HepG2 (cell line): ENCODE measurements around the gene CCDC3. TPM values are rescaled to one million over a fixed set of nuclear protein-coding genes. Genes with fewer than 3 reads are reported as not detected.

ENCODE experiments used
- ATAC-seq: fragments of 200-7000 bp; cut with Tn5 transposase; 3 replicates; pipeline ENCODE4 v1.9.1; 2020; ENCODE audit warnings: mild to moderate bottlenecking, moderate library complexity
- BruUV-seq: library from RNA; stranded (reverse); fragments of 400-500 nt; replicated peaks from 2 replicates; lab custom pipeline; 2021; lab: Mats Ljungman, UMichigan
- CTCF ChIA-PET: fragments of 300-600 bp; formaldehyde crosslinking; extraction: SDS; loops from one replicate; lab custom pipeline; 2021; ENCODE audit warnings: low total read pairs, inconsistent platforms, low intra/inter-chr PET ratio; lab: Yijun Ruan, JAX
- POLR2A ChIA-PET: fragments of 350-600 bp; sonication (Branson Sonifier 250); formaldehyde crosslinking; loops from one replicate; lab custom pipeline; 2020; ENCODE audit warnings: antibody characterized with exemption, inconsistent platforms; lab: Yijun Ruan, JAX
- DNase-seq: peaks from one replicate; pipeline ENCODE4 v3.0.0-alpha.2; 2015; ENCODE audit warnings: low spot score
- FAIRE-seq: peaks from 3 replicates; lab custom pipeline; 2011; peaks lifted over from hg19 to GRCh38; lab: Jason Lieb, UNC
- H2AFZ ChIP-seq: one replicate; pipeline ENCODE4 v1.6.1; 2011; ENCODE audit warnings: low read length, inconsistent platforms
- H3K27ac ChIP-seq: fragments of 300-600 bp; 3 replicates; pipeline ENCODE4 v1.8.0; 2011; ENCODE audit warnings: mixed run types, mild to moderate bottlenecking, mixed read lengths, low read length, inconsistent platforms; ENCODE audit not compliant: insufficient read depth; ENCODE audit errors: extremely low read length
- H3K27me3 ChIP-seq, 2 experiments: fragments of 200-600 bp in 1 of 2; 2 replicates in 1 of 2; 3 replicates in 1 of 2; pipeline versions ENCODE4 v1.6.0 to v1.8.0; 2011; ENCODE audit warnings: low read length in 2 of 2, mild to moderate bottlenecking in 2 of 2, moderate library complexity in 2 of 2, inconsistent platforms in 1 of 2; ENCODE audit not compliant: insufficient read depth in 2 of 2, control insufficient read depth in 1 of 2
- H3K36me3 ChIP-seq, 2 experiments: fragments of 200-600 bp in 1 of 2; replicated peaks in 1 of 2; 2 replicates in 1 of 2; 3 replicates in 1 of 2; pipeline versions ENCODE4 v1.5.1 to v1.8.0; 2011; ENCODE audit warnings: low read length in 2 of 2, inconsistent platforms in 1 of 2; ENCODE audit not compliant: insufficient read depth in 2 of 2, control insufficient read depth in 1 of 2
- H3K4me1 ChIP-seq: 2 replicates; pipeline ENCODE4 v1.5.1; 2012; ENCODE audit warnings: low read length, inconsistent platforms; ENCODE audit not compliant: insufficient read depth
- H3K4me2 ChIP-seq: 2 replicates; pipeline ENCODE4 v1.6.0; 2011; ENCODE audit warnings: low read depth, low read length, inconsistent platforms
- H3K4me3 ChIP-seq, 3 experiments: fragments of 200-600 bp in 1 of 3; sonication (generic), shearing (Covaris generic) in 1 of 3; replicated peaks in 1 of 3; 2 replicates each; pipeline ENCODE4 v1.5.1; 2011 to 2016; ENCODE audit warnings: low read length in 3 of 3, inconsistent platforms in 2 of 3, low read depth in 2 of 3, mild to moderate bottlenecking in 2 of 3, control low read depth in 1 of 3, mixed read lengths in 1 of 3; ENCODE audit not compliant: insufficient read depth in 1 of 3
- H3K79me2 ChIP-seq: one replicate; pipeline ENCODE4 v1.6.1; 2011; ENCODE audit warnings: low read length, inconsistent platforms; ENCODE audit not compliant: insufficient read depth
- H3K9ac ChIP-seq: 2 replicates; pipeline ENCODE4 v1.6.0; 2011; ENCODE audit warnings: mild to moderate bottlenecking, low read depth, low read length, inconsistent platforms; ENCODE audit not compliant: insufficient read depth
- H3K9me3 ChIP-seq: 2 replicates; pipeline ENCODE4 v1.5.1; 2012; ENCODE audit warnings: mild to moderate bottlenecking, low read length
- H4K20me1 ChIP-seq: 2 replicates; pipeline ENCODE4 v1.6.0; 2011; ENCODE audit warnings: inconsistent platforms, mild to moderate bottlenecking, low read length, moderate library complexity; ENCODE audit not compliant: insufficient read depth
- GPBP1L1 ChIP-seq: sonication (generic); formaldehyde crosslinking; IDR thresholded peaks from 2 replicates; pipeline ENCODE4 v1.5.0; 2020; ENCODE audit warnings: mild to moderate bottlenecking, missing genetic modification reagents
- KDM1A ChIP-seq: IDR thresholded peaks from 2 replicates; pipeline ENCODE4 v1.6.1; 2016; ENCODE audit warnings: missing compliant biosample characterization
- MAFF ChIP-seq: IDR thresholded peaks from 2 replicates; pipeline ENCODE4 v1.6.1; 2011; ENCODE audit warnings: low read depth, low read length, improper control_type of control experiment
- NONO ChIP-seq, 2 experiments: fragments of 450-650 bp in 1 of 2; sonication (generic) in 1 of 2; formaldehyde crosslinking in 1 of 2; IDR thresholded peaks in 1 of 2; conservative IDR thresholded peaks in 1 of 2; 2 replicates each; pipeline versions ENCODE4 v1.6.1 to v1.8.0; 2017 to 2022; ENCODE audit warnings: mild to moderate bottlenecking in 1 of 2, missing genetic modification reagents in 1 of 2, moderate library complexity in 1 of 2
- ZNF101 ChIP-seq: sonication (generic); formaldehyde crosslinking; IDR thresholded peaks from 2 replicates; pipeline ENCODE4 v1.4.0; 2020; ENCODE audit warnings: mild to moderate bottlenecking, low read depth, missing genetic modification reagents, borderline replicate concordance
- ZNF790 ChIP-seq: sonication (generic); formaldehyde crosslinking; IDR thresholded peaks from 2 replicates; pipeline ENCODE4 v1.8.0; 2022; ENCODE audit warnings: missing genetic modification reagents, mild to moderate bottlenecking, borderline replicate concordance
- WGBS: methylation state at CpG from one replicate; pipeline ENCODE4 v1.1.6; 2017; ENCODE audit warnings: low lambda C conversion rate; 5-methylcytosine and 5-hydroxymethylcytosine counted together
- in situ Hi-C: cut with HindIII; loops from 2 replicates; pipeline ENCODE4 v1.10.0; 2017; ENCODE audit warnings: low pct_unique_long_range_greater_than_20kb; ENCODE audit not compliant: extremely low pct_ligation_motif_present
- intact Hi-C: fragments of 100-400 bp; cut with micrococcal nuclease; formaldehyde crosslinking; loops from one replicate; pipeline ENCODE4 v1.10.0; 2022; ENCODE audit not compliant: unreplicated experiment
- polyA plus RNA-seq, 8 experiments: library from polyadenylated mRNA; depleted of rRNA in 3 of 8; stranded (reverse) in 7 of 8; unstranded in 1 of 8; fragments of >200 nt; fragmentation: Illumina TruSeq in 4 of 8; extraction: Trizol in 4 of 8; gene quantifications; 2 replicates each; pipeline versions ENCODE4 v1.2.1 to v1.2.3, GENCODE V29; 2011 to 2016; ENCODE audit warnings: low read depth in 4 of 8, missing spikeins in 1 of 8, mixed read lengths in 1 of 8; ENCODE audit not compliant: insufficient read depth in 1 of 8
- total RNA-seq, 5 experiments: library from RNA; depleted of rRNA; stranded (reverse); fragments of >200 nt; fragmentation: Illumina TruSeq; extraction: Trizol; gene quantifications; 2 replicates each; pipeline ENCODE4 v1.2.3, GENCODE V29; 2016; ENCODE audit warnings: low read depth in 1 of 5
- TF ChIP-seq, protein P1 (sequence below): sonication (generic); formaldehyde crosslinking; IDR thresholded peaks from 2 replicates; pipeline ENCODE4 v1.4.0; 2020; ENCODE audit warnings: missing genetic modification reagents
- TF ChIP-seq, protein P2 (sequence below): IDR thresholded peaks from 2 replicates; pipeline ENCODE4 v1.6.1; 2016; ENCODE audit warnings: missing compliant biosample characterization, missing genetic modification reagents, borderline replicate concordance

The CCDC3 gene
- total and polyA plus RNA-seq, 2 of the 13 experiments (the other 11 are each of a cell fraction or from before 2014, with no cell fraction given), result not detected

DNA sequence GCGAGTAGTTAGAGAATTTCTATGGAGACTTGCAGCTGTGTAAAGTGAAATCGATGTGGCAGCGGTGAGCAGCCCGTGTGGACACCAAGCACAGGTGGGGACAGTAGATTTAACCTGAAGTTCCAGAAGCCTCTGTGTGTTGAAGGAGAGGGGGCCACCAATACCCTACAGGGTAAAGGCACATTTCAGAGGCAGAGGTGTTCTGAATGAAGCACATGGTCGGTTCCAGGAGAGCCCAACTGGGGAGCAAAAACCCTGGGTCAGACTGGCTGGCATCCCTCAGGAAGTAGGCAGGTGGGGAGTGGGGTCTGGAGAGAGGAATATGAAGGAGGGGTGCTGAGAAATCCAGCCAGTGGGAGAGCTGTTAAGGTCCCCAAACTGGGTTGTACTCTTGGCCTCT lies 76.6 kb downstream of the CCDC3 start:
- WGBS, result 18% methylated on average over 5 of the region's 5 CpGs
- H3K4me2 ChIP-seq, result no peak overlapping the region
- DNase-seq (no peak), FAIRE-seq (no peak), ATAC-seq (no peak)
- peaks cover 0 to 7% of the 10 kb centered on the region in 2 experiments; a peak in 1 of 5 replicates for H3K27me3 ChIP-seq
- intact Hi-C loops, result no loop called here
- no peak overlapping the region for H2AFZ ChIP-seq
- H4K20me1 ChIP-seq, result no peaks in the 10 kb centered on the region
- no peaks in the 10 kb centered on the region for H3K36me3 ChIP-seq
- in situ Hi-C loops, result no loop called here
- no peak overlapping the region for H3K27ac ChIP-seq
- no peaks in the 10 kb centered on the region for H3K4me1 ChIP-seq
- CTCF ChIA-PET, result no interaction called here
- H3K9me3 ChIP-seq, result no peaks in the 10 kb centered on the region
- no peak overlapping the region for H3K9ac ChIP-seq
- TF ChIP-seq MAFF (no peak), ZNF790 (CRISPR knock-in tag) (no peak), KDM1A (CRISPR knock-in tag) (no peak), NONO (IDR thresholded peaks at IDR 0.05) (no peak), NONO (CRISPR knock-in tag; conservative IDR thresholded peaks at IDR 0.05) (no peak), ZNF101 (CRISPR knock-in tag) (no peak), GPBP1L1 (CRISPR knock-in tag) (no peak)
- TF ChIP-seq, protein P1, sequence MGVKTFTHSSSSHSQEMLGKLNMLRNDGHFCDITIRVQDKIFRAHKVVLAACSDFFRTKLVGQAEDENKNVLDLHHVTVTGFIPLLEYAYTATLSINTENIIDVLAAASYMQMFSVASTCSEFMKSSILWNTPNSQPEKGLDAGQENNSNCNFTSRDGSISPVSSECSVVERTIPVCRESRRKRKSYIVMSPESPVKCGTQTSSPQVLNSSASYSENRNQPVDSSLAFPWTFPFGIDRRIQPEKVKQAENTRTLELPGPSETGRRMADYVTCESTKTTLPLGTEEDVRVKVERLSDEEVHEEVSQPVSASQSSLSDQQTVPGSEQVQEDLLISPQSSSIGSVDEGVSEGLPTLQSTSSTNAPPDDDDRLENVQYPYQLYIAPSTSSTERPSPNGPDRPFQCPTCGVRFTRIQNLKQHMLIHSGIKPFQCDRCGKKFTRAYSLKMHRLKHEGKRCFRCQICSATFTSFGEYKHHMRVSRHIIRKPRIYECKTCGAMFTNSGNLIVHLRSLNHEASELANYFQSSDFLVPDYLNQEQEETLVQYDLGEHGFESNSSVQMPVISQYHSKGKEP (CRISPR knock-in tag), result no peak
- TF ChIP-seq, protein P2, sequence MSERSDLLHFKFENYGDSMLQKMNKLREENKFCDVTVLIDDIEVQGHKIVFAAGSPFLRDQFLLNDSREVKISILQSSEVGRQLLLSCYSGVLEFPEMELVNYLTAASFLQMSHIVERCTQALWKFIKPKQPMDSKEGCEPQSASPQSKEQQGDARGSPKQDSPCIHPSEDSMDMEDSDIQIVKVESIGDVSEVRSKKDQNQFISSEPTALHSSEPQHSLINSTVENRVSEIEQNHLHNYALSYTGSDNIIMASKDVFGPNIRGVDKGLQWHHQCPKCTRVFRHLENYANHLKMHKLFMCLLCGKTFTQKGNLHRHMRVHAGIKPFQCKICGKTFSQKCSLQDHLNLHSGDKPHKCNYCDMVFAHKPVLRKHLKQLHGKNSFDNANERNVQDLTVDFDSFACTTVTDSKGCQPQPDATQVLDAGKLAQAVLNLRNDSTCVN, result no peak
- H3K4me3 ChIP-seq, result no peak overlapping the region
- H3K79me2 ChIP-seq, result no peaks in the 10 kb centered on the region
- BruUV-seq, result no TSS peak
- POLR2A ChIA-PET, result no interaction called here
